Measurements from ENCODE around the gene UNKL.

DNA sequence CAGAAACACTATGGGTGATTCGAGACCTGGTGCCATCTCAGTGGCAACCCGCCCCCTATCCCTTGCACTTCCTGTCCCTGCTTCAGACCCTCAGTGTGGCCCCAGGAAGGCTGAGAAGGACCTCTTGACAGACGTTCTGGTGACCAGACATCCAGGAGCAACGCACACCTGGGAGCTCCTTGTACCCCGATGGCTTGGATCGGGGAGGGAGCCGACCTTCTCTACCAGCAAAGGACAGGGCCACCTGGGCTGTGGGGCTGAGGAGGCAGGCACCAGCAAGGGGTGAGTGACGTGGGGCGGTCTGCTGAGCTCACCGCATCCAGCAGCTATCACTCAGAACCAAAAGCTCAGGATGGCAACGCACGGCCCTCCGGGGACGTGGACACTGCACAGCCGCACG is 27.2 kb downstream of the UNKL start:
- TF ChIP-seq POLR2AphosphoS5 (IDR thresholded peaks at IDR 0.05; ENCODE audit: low read depth, low read length) (no peak), TAF1 (IDR thresholded peaks at IDR 0.05; ENCODE audit: borderline replicate concordance, insufficient read depth, low read length) (no peak), SIN3A (IDR thresholded peaks at IDR 0.05; ENCODE audit: borderline replicate concordance, insufficient read depth, low read length) (no peak), FOXP2 (optimal IDR thresholded peaks at IDR 0.05; ENCODE audit: borderline replicate concordance, extremely low read depth, extremely low read length, insufficient read depth) (no peak)
- TF ChIP-seq, protein P1, sequence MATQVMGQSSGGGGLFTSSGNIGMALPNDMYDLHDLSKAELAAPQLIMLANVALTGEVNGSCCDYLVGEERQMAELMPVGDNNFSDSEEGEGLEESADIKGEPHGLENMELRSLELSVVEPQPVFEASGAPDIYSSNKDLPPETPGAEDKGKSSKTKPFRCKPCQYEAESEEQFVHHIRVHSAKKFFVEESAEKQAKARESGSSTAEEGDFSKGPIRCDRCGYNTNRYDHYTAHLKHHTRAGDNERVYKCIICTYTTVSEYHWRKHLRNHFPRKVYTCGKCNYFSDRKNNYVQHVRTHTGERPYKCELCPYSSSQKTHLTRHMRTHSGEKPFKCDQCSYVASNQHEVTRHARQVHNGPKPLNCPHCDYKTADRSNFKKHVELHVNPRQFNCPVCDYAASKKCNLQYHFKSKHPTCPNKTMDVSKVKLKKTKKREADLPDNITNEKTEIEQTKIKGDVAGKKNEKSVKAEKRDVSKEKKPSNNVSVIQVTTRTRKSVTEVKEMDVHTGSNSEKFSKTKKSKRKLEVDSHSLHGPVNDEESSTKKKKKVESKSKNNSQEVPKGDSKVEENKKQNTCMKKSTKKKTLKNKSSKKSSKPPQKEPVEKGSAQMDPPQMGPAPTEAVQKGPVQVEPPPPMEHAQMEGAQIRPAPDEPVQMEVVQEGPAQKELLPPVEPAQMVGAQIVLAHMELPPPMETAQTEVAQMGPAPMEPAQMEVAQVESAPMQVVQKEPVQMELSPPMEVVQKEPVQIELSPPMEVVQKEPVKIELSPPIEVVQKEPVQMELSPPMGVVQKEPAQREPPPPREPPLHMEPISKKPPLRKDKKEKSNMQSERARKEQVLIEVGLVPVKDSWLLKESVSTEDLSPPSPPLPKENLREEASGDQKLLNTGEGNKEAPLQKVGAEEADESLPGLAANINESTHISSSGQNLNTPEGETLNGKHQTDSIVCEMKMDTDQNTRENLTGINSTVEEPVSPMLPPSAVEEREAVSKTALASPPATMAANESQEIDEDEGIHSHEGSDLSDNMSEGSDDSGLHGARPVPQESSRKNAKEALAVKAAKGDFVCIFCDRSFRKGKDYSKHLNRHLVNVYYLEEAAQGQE (IDR thresholded peaks at IDR 0.05; ENCODE audit: insufficient read depth in 1 of 2, low read depth in 2 of 2, low read length in 2 of 2), result no peak
